ENCODE results near the gene NMNAT3. TPM values are rescaled to one million over a fixed set of nuclear protein-coding genes. Genes with fewer than 3 reads are reported as not detected.

NMNAT3 gene
- total RNA-seq, 1 donor from 2014 or later, result 2.0 TPM

DNA sequence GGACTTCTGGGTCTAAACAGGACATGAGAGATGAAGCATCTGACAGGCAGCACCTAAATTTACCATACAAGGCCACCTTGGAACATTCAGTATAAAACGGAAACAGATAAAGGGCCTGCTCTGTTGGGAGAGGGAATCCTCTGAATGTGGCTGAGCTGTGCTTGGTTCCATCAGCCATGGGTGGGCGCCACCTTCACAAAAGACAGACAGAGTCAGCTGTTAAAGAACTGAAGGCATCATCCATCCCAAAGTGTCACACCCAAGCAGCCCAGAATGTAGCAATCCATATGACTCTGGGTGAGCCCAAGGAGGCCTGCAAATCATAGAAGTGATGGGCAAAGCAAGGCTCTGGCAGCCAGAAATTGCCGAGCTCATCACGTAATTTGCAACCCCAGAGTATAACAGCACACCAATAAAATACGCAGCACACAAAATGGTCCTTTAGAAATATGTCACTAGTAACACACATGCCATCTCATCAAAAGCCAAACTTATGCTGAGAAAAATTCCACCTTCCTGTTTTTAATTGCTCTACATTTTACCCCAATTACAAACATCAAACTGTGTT lies 113.4 kb downstream of the NMNAT3 start:
- DNase-seq (ENCODE audit: low spot score), result no peak
- H3K4me3 Mint-ChIP-seq (ENCODE audit: unreplicated experiment), result no peak overlapping the region
- peaks cover 6% of the 10 kb centered on the region for H3K9me3 Mint-ChIP-seq (ENCODE audit: low read depth)
- no peaks in the 10 kb centered on the region for H3K27me3 Mint-ChIP-seq (ENCODE audit: low read depth)
- peaks cover 4% of the 10 kb centered on the region for H3K36me3 Mint-ChIP-seq (ENCODE audit: low read depth)
- TF ChIP-seq, protein P1, sequence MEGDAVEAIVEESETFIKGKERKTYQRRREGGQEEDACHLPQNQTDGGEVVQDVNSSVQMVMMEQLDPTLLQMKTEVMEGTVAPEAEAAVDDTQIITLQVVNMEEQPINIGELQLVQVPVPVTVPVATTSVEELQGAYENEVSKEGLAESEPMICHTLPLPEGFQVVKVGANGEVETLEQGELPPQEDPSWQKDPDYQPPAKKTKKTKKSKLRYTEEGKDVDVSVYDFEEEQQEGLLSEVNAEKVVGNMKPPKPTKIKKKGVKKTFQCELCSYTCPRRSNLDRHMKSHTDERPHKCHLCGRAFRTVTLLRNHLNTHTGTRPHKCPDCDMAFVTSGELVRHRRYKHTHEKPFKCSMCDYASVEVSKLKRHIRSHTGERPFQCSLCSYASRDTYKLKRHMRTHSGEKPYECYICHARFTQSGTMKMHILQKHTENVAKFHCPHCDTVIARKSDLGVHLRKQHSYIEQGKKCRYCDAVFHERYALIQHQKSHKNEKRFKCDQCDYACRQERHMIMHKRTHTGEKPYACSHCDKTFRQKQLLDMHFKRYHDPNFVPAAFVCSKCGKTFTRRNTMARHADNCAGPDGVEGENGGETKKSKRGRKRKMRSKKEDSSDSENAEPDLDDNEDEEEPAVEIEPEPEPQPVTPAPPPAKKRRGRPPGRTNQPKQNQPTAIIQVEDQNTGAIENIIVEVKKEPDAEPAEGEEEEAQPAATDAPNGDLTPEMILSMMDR (IDR thresholded peaks at IDR 0.05), result peak; percentile 72
- H3K4me1 Mint-ChIP-seq (ENCODE audit: low read depth), result no peaks in the 10 kb centered on the region
- no peak overlapping the region for H3K27ac Mint-ChIP-seq (ENCODE audit: unreplicated experiment)

DNA sequence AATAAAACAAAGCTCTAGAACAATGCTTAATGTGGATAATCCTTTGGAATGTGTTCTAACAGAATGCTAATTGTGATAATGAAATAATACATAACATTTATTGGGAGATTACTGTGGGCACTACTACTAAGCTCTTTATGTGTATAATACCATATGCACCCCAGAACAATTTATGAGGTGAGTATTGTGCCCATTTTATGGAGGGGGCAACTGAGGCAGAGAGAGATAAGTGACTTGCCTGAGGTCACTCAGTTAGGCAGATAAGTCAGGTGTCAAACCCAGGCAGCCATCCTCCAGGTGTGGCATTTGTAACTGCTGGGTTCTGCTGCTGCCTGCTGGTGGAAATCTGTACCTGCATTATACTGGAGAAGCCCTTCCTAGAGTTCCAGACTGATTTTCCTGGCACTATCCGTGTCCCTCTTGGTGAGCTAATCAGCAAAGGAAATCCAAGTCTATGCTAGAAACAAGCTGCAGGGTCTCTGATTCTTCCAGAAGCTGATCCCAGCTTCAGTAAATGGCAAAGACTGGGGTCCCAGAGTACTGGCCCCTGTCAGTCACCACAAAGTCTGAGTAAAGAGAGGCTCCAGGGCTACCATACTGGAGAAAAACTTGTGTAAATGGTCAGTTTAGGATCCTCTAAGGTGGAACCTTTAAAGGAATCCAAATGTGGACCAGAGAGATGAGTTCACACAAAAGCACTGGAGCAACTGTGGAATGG lies 115.7 kb downstream of the NMNAT3 start:
- no peak for DNase-seq (ENCODE audit: low spot score)
- TF ChIP-seq, protein P1 (IDR thresholded peaks at IDR 0.05), result peak; percentile 87
- Mint-ChIP-seq H3K4me1 (ENCODE audit: low read depth) (peaks cover 3% of the 10 kb centered on the region), H3K27ac (ENCODE audit: unreplicated experiment) (no peak overlapping the region), H3K27me3 (ENCODE audit: low read depth) (no peaks in the 10 kb centered on the region), H3K4me3 (ENCODE audit: unreplicated experiment) (no peak overlapping the region), H3K36me3 (ENCODE audit: low read depth) (no peaks in the 10 kb centered on the region), H3K9me3 (ENCODE audit: low read depth) (no peaks in the 10 kb centered on the region)

DNA sequence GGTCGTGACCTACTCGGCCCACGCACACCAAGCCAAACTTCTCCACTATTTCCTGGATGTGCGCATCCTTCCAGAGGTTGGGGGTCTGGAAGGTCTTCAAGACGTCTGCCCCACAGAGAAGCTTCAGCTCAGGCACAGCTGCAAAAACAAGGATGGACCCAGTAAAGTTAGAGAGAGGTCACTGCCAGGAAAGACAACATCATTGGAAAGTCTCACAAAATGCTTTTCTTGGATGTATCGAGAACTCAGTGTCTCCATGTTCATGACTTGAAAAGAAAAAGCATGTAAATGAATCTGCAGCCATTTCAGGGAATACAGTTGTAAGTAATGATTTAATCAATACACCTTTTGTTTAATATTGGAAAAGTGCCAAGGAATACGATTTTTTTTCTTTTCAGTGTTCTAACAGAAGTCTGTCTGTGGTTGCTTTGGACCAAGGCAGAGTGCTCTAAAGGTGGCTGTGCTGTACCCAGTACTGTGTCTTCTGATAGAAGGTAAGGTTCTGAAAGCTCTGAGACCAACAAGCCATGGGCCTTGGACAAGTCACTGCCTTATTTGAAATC lies 116.4 kb downstream of the NMNAT3 start:
- Mint-ChIP-seq H3K4me1 (ENCODE audit: low read depth) (peaks cover 3% of the 10 kb centered on the region), H3K27ac (ENCODE audit: unreplicated experiment) (no peak overlapping the region), H3K4me3 (ENCODE audit: unreplicated experiment) (no peak overlapping the region), H3K36me3 (ENCODE audit: low read depth) (no peaks in the 10 kb centered on the region), H3K27me3 (ENCODE audit: low read depth) (no peaks in the 10 kb centered on the region), H3K9me3 (ENCODE audit: low read depth) (no peaks in the 10 kb centered on the region)
- TF ChIP-seq, protein P1 (IDR thresholded peaks at IDR 0.05), result no peak
- DNase-seq (ENCODE audit: low spot score), result no peak

DNA sequence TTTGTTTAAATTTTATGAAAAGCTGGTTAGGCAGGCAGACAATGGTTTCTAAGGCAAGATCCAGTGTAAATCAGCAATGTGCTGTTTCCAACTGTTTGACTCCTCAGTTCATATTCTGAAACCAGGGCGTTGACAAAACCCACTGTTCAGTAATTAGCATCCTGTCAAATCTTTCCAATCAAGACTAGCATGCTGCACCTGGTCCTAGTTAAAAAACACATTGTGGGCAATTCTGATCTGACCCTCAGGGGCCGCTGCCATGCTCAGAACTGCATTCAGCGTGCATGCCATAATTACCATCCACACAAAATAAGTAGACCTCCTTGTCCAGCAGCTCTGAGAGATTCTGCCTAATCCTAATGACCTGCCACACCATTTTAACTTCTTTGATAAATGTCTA lies 117.4 kb downstream of the NMNAT3 start:
- Mint-ChIP-seq H3K36me3 (ENCODE audit: low read depth) (no peaks in the 10 kb centered on the region), H3K27me3 (ENCODE audit: low read depth) (no peaks in the 10 kb centered on the region), H3K9me3 (ENCODE audit: low read depth) (no peaks in the 10 kb centered on the region), H3K4me3 (ENCODE audit: unreplicated experiment) (no peak overlapping the region), H3K27ac (ENCODE audit: unreplicated experiment) (no peak overlapping the region), H3K4me1 (ENCODE audit: low read depth) (peaks cover 3% of the 10 kb centered on the region)
- DNase-seq (ENCODE audit: low spot score), result no peak
- TF ChIP-seq, protein P1 (IDR thresholded peaks at IDR 0.05), result no peak

DNA sequence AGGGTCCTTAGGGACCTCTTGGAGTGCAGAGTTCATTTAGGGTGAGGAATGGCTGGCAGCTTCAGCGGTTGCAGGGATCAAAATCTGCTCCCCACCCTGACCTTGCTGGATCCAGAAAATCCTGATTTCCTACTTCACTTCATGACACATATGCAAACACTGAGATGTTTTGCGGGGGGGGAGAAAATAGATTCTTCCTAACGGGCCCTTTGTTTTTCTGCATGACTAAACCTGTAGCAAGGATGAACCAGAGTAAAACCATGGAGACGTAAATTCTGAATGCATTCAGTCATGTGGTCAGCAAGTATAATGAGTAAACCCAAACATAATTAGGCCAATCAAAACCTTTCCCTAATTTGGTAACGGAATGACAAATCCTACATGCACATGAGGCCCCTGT lies 118.2 kb downstream of the NMNAT3 start:
- DNase-seq (ENCODE audit: low spot score), result no peak
- TF ChIP-seq, protein P1 (IDR thresholded peaks at IDR 0.05), result no peak
- Mint-ChIP-seq H3K4me1 (ENCODE audit: low read depth) (peaks cover 9% of the 10 kb centered on the region), H3K4me3 (ENCODE audit: unreplicated experiment) (no peak overlapping the region), H3K9me3 (ENCODE audit: low read depth) (no peaks in the 10 kb centered on the region), H3K36me3 (ENCODE audit: low read depth) (no peaks in the 10 kb centered on the region), H3K27me3 (ENCODE audit: low read depth) (no peaks in the 10 kb centered on the region), H3K27ac (ENCODE audit: unreplicated experiment) (no peak overlapping the region)

Data from chondrocyte (in vitro differentiated cells).